ENCODE results near the gene SLC1A2. TPM values are rescaled to one million over a fixed set of nuclear protein-coding genes. Genes with fewer than 3 reads are reported as not detected.

SLC1A2 gene
- total RNA-seq, 4 donors from 2014 or later, result 0.27 to 0.80 (median 0.79) TPM; not detected in 1

- H3K4me1 ChIP-seq, result peaks cover 0 to 15% (median 4%) of the 10 kb centered on the region in 4 donors
- H3K9me3 ChIP-seq, result no peaks in the 10 kb centered on the region
- intact Hi-C loops (cut with DNase I; ENCODE audit: low total_unique reads) (loop anchor here (10.0 kb wide), 2 partner anchors 173 to 303 kb away; partner anchors contain the start of gene CD44), in situ Hi-C loops (cut with MboI; ENCODE audit: low pct_ligation_motif_present in 1 of 4, low pct_unique_long_range_greater_than_20kb in 1 of 4, low sequenced_read_pairs in 3 of 4) (loop anchor here in 2 of 4 donors (10.0 kb wide), 2 partner anchors 313 to 383 kb away; no protein-coding TSS in a partner anchor)
- 85 to 91% methylated on average over 6 to 9 of the region's 9 CpGs for whole genome bisulfite sequencing, 2 donors (ENCODE audit: low coverage in 1 of 2)
- no peaks in the 10 kb centered on the region for H3K27me3 ChIP-seq
- H3K4me3 ChIP-seq, result no peak overlapping the region
- no peaks in the 10 kb centered on the region for H3K36me3 ChIP-seq
- no peak for DNase-seq
- no peak overlapping the region for H3K27ac ChIP-seq
- TF ChIP-seq EP300 (IDR thresholded peaks at IDR 0.05; ENCODE audit: low read depth) (no peak), CTCF (IDR thresholded peaks at IDR 0.05) (no peak), POLR2AphosphoS5 (IDR thresholded peaks at IDR 0.05) (no peak), POLR2A (IDR thresholded peaks at IDR 0.05) (no peak)
These were observed 111.2 kb downstream of the SLC1A2 start for GRCh38 chr11:35308157-35308556.

GRCh38 chr11:35307221-35307621 lies 112.1 kb downstream of the SLC1A2 start:
- WGBS, 2 donors (ENCODE audit: low coverage in 1 of 2), result 90 to 98% methylated on average over 2 to 4 of the region's 4 CpGs
- no peaks in the 10 kb centered on the region for H3K27me3 ChIP-seq
- TF ChIP-seq CTCF (IDR thresholded peaks at IDR 0.05) (no peak), EP300 (IDR thresholded peaks at IDR 0.05; ENCODE audit: low read depth) (no peak), POLR2AphosphoS5 (IDR thresholded peaks at IDR 0.05) (no peak)
- in situ Hi-C loops (cut with MboI; ENCODE audit: low pct_ligation_motif_present in 1 of 4, low pct_unique_long_range_greater_than_20kb in 1 of 4, low sequenced_read_pairs in 3 of 4) (loop anchor here in 2 of 4 donors (10.0 kb wide), 2 partner anchors 312 to 382 kb away; no protein-coding TSS in a partner anchor), intact Hi-C loops (cut with DNase I; ENCODE audit: low total_unique reads) (loop anchor here (10.0 kb wide), 2 partner anchors 172 to 302 kb away; partner anchors contain the start of gene CD44)
- no peaks in the 10 kb centered on the region for H3K9me3 ChIP-seq
- no peak for DNase-seq
- H3K36me3 ChIP-seq, result no peaks in the 10 kb centered on the region
- H3K27ac ChIP-seq, result no peak overlapping the region
- H3K4me3 ChIP-seq, result no peak overlapping the region
- peaks cover 0 to 21% (median 4%) of the 10 kb centered on the region in 4 donors for H3K4me1 ChIP-seq

- intact Hi-C loops (cut with DNase I; ENCODE audit: low total_unique reads), result loop anchor here (10.0 kb wide), 2 partner anchors 171 to 301 kb away; partner anchors contain the start of gene CD44
- peak; percentile 37 for DNase-seq
- TF ChIP-seq POLR2A (IDR thresholded peaks at IDR 0.05), result no peak
- peak; percentile 39 to 57 (median 50) for TF ChIP-seq CTCF (IDR thresholded peaks at IDR 0.05)
- no peak for TF ChIP-seq EP300 (IDR thresholded peaks at IDR 0.05; ENCODE audit: low read depth)
- TF ChIP-seq POLR2AphosphoS5 (IDR thresholded peaks at IDR 0.05), result no peak
- in situ Hi-C loops (cut with MboI; ENCODE audit: low pct_ligation_motif_present in 1 of 4, low pct_unique_long_range_greater_than_20kb in 1 of 4, low sequenced_read_pairs in 3 of 4), result loop anchor here in 2 of 4 donors (10.0 kb wide), 2 partner anchors 311 to 381 kb away; no protein-coding TSS in a partner anchor
- Histone ChIP-seq H3K9me3 (no peaks in the 10 kb centered on the region), H3K36me3 (no peaks in the 10 kb centered on the region), H3K4me1 (peaks cover 0 to 21% (median 4%) of the 10 kb centered on the region in 4 donors), H3K4me3 (no peak overlapping the region), H3K27me3 (no peaks in the 10 kb centered on the region), H3K27ac (no peak overlapping the region)
- WGBS, 2 donors (ENCODE audit: low coverage in 1 of 2), result 64 to 67% methylated on average over 2 to 14 of the region's 14 CpGs
These were observed 113.5 kb downstream of the SLC1A2 start for GRCh38 chr11:35305670-35306382.

- Histone ChIP-seq H3K36me3 (no peaks in the 10 kb centered on the region), H3K4me1 (peaks cover 0 to 21% (median 4%) of the 10 kb centered on the region in 4 donors), H3K9me3 (no peaks in the 10 kb centered on the region), H3K27me3 (no peaks in the 10 kb centered on the region), H3K4me3 (no peak overlapping the region), H3K27ac (no peak overlapping the region)
- intact Hi-C loops (cut with DNase I; ENCODE audit: low total_unique reads), result loop anchor here (10.0 kb wide), 2 partner anchors 170 to 300 kb away; partner anchors contain the start of gene CD44
- in situ Hi-C loops (cut with MboI; ENCODE audit: low pct_ligation_motif_present in 1 of 4, low pct_unique_long_range_greater_than_20kb in 1 of 4, low sequenced_read_pairs in 3 of 4), result loop anchor here in 2 of 4 donors (10.0 kb wide), 2 partner anchors 310 to 380 kb away; no protein-coding TSS in a partner anchor
- TF ChIP-seq CTCF (IDR thresholded peaks at IDR 0.05) (no peak), POLR2A (IDR thresholded peaks at IDR 0.05) (no peak), EP300 (IDR thresholded peaks at IDR 0.05; ENCODE audit: low read depth) (no peak), POLR2AphosphoS5 (IDR thresholded peaks at IDR 0.05) (no peak)
- WGBS, 2 donors (ENCODE audit: low coverage in 1 of 2), result 74% methylated on average over 5 of the region's 5 CpGs; no CpG with 5 or more reads in 1 of the 2 donors
- DNase-seq, result no peak
These were observed 114.4 kb downstream of the SLC1A2 start for GRCh38 chr11:35304900-35305460.
